GM12873 (cell line): ENCODE measurements around the gene BCAS4.

ENCODE experiments used
- CTCF ChIP-seq: IDR thresholded peaks from 2 replicates; pipeline ENCODE4 v1.5.1; 2012; ENCODE audit warnings: low read depth, mild to moderate bottlenecking, moderate library complexity, low read length, control low read depth; ENCODE audit not compliant: insufficient read depth; ENCODE audit errors: missing control alignments

BCAS4 gene

GRCh38 chr20:50845566-50846215 lies 50.8 kb downstream of the BCAS4 start:
- no peak for TF ChIP-seq CTCF

- no peak for TF ChIP-seq CTCF
Measured at GRCh38 chr20:50848341-50848808, 53.5 kb downstream of the BCAS4 start.

- TF ChIP-seq CTCF, result no peak
Measured at GRCh38 chr20:50848846-50849673, 54.2 kb downstream of the BCAS4 start.

- TF ChIP-seq CTCF, result no peak
Measured at GRCh38 chr20:50850721-50851286, 55.9 kb downstream of the BCAS4 start.

GRCh38 chr20:50852085-50852484 lies 57.2 kb downstream of the BCAS4 start:
- no peak for TF ChIP-seq CTCF

GRCh38 chr20:50854506-50855249 lies 59.8 kb downstream of the BCAS4 start:
- no peak for TF ChIP-seq CTCF
